GM18502 (cell line): ENCODE data around the gene RALB.
A peak's percentile ranks its signal among the peaks of the same experiment; 100 is the strongest.

ENCODE experiments used
- ATAC-seq: cut with Tn5 transposase; IDR thresholded peaks from one replicate; pipeline ENCODE4 v1.9.1; 2021; ENCODE audit warnings: mild to moderate bottlenecking; ENCODE audit not compliant: unreplicated experiment, poor library complexity

RALB gene

GRCh38 chr2:120330946-120331822, 78.5 kb downstream of the RALB start:
- ATAC-seq = no peak

GRCh38 chr2:120331903-120332302, 79.3 kb downstream of the RALB start:
- ATAC-seq = no peak

DNA sequence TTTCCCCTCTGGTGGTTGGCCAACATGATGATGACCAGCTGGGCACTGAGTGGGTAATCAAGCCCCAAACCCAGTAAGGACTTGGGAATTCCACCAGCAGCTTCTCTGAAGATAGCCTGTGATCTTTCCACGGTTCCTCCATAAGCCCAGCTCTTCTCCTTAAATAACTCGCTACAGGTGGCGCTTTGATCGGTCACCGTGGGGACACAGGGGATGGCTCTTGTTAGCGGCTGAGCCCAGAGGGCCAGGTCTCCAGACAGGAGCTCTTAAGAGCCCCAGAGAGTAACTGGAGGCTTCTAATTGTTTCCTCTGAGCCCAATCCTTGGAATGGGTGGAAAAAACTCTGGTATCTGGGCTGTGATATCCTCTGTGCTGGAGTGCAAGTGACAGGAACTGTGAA, 79.7 kb downstream of the RALB start:
- ATAC-seq = no peak

- no peak for ATAC-seq
Observed at GRCh38 chr2:120334068-120334467, 81.4 kb downstream of the RALB start.

- no peak for ATAC-seq
Observed at GRCh38 chr2:120336749-120337148, 84.1 kb downstream of the RALB start.

DNA sequence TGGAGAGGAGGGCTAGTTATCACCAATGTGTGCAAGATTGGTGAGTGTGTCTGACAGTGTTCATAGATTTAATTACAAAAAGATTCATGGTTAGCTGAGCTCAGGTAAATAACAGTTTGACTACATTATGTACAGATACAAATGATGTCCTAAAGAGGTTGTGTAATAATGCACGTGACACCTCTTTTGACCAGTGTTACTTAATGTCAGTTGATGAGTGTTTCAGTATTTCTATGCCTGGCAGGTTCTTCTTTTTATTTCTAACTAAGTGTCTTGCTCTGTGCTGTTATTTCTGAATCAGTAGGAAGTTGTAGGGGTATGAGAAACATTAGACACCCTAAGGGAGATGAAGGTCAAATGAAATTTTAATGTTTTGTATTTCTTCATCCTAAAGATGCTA, 85.4 kb downstream of the RALB start:
- ATAC-seq = no peak

- ATAC-seq = no peak
Observed at GRCh38 chr2:120341977-120342376, 89.3 kb downstream of the RALB start.

- no peak for ATAC-seq
Observed at GRCh38 chr2:120342446-120342845, 89.8 kb downstream of the RALB start.

DNA sequence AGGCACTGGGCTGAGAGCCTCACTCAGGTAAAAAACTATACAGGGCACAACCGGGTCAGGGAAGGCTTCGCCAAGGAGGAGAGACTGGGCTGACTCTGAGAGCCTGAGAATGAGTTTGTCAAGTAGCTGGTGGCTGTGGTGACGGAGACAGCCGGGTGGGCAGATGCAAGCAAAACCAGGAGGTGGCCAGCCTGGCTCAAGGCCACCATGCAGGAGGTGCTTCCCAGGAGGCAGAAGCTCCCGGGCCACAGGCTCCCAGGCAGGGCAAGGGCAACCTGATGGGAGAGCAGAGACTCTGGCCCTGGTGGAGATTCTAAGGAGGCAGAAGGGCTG, 90.4 kb downstream of the RALB start:
- ATAC-seq = peak; percentile 21

- peak; percentile 54 for ATAC-seq
Observed at GRCh38 chr2:120343433-120344105, 90.9 kb downstream of the RALB start.
